Measurements from ENCODE around the gene WDR75. TPM values are rescaled to one million over a fixed set of nuclear protein-coding genes. Genes with fewer than 3 reads are reported as not detected.
"Not testable (repeated sequence)": the region's sequence is repeated elsewhere in the genome, so short reads cannot be mapped to it uniquely, and the experiment has no call there.

Gene WDR75
- total and polyA plus RNA-seq, 5 donors, result 12.6 to 20.0 (median 18.8) TPM

DNA sequence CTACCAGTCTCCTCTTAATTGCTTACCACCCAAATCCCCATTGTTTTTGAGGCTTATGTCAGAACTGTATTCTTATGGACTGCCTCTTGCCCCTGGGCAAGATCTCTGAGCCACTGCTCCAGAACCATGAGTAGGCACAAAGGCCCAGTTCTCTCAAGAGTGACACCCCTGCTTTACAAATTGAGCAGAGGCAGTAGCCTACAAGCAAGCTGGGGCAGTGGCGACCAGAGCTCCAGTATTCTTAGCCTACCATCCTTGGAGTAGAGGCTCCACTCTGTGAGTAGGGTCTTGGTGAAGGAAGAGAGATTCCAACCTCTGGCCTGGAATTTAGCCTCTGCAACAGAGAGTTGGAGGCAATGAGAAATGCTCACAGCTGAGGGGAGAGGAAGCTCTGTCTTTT lies 36.5 kb downstream of the WDR75 start:
- intact Hi-C loops (cut with DNase I), result loop anchor here in 1 of 4 donors (10.0 kb wide), 1 partner anchor 87 kb away; no protein-coding TSS in a partner anchor
- no peaks in the 10 kb centered on the region for H3K9me3 ChIP-seq (ENCODE audit: control insufficient read depth, low read length)
- H3K4me3 ChIP-seq (ENCODE audit: low read length), result no peak overlapping the region
- DNase-seq, result no peak
- no peaks in the 10 kb centered on the region for H3K27me3 ChIP-seq (ENCODE audit: control insufficient read depth, insufficient read depth)
- WGBS, result 97% methylated on average over 1 of the region's 1 CpG
- no peak for ATAC-seq
- H3K4me1 ChIP-seq (ENCODE audit: control insufficient read depth, insufficient read depth, low read length), result no peaks in the 10 kb centered on the region
- H3K27ac ChIP-seq (ENCODE audit: low read length), result no peak overlapping the region

DNA sequence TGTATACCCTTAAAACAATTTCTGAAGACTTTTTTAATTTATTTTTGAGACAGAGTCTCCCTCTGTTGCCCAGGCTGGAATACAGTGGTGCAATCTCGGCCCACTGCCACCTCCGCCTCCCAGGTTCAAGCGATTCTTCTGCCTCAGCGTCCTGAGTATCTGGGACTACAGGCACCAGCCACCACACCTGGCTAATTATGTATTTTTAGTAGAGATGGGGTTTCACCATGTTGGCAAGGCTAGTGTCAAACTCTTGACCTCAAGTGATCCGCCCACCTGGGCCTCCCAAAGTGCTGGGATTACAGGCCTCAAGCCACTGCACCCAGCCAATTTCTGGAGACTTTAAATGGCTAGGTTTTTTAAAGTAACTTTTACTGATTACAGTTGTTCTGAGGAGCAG lies 37.0 kb downstream of the WDR75 start:
- 96% methylated on average over 5 of the region's 5 CpGs for WGBS
- DNase-seq; H3K4me1 ChIP-seq (ENCODE audit: control insufficient read depth, insufficient read depth, low read length); H3K9me3 ChIP-seq (ENCODE audit: control insufficient read depth, low read length); H3K4me3 ChIP-seq (ENCODE audit: low read length); H3K27ac ChIP-seq (ENCODE audit: low read length); H3K27me3 ChIP-seq (ENCODE audit: control insufficient read depth, insufficient read depth); ATAC-seq: not testable (repeated sequence)
- intact Hi-C loops (cut with DNase I), result loop anchor here in 1 of 4 donors (10.0 kb wide), 1 partner anchor 87 kb away; no protein-coding TSS in a partner anchor

DNA sequence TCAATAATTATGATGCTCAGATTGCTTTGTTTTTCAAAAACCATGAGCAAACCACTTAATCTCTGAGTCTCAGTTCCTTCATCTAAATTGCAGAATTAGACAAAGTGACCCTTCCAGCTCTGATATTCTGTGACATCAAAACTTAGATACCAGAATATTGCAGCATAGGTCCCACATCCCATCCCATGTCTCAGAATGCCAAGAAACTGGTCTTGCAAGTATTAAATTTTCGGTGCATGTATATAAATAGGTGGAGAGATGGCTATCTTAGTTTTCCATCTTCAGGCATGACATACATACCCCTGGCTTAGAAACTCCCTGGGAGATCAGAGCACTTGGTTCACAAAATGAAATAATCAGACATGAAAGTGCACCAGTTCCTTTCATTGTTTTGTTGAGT lies 39.8 kb downstream of the WDR75 start:
- no peak for ATAC-seq

DNA sequence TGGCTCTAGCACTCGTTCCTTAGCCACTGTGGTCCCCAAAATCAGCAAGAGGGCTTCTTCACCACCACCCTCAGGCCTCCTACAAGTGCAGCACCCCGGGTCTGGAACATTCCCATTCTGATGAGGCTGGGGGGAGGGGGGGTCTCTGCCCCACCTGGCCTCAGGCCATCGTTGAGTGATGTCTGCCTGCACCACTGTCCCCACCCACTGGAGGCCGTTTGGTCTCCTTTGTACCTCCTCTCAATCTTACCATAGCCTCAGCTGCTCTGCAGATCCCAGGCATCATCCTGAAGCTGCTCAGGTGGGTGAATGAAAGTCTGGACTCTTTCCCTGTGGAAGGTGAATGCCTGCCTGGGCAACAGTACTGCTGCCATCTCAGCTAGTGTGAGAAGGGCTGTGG lies 42.3 kb downstream of the WDR75 start:
- 66% methylated on average over 4 of the region's 4 CpGs for WGBS
- Histone ChIP-seq H3K27ac (ENCODE audit: low read length) (no peak overlapping the region), H3K4me3 (ENCODE audit: low read length) (no peak overlapping the region), H3K27me3 (ENCODE audit: control insufficient read depth, insufficient read depth) (no peaks in the 10 kb centered on the region), H3K4me1 (ENCODE audit: control insufficient read depth, insufficient read depth, low read length) (no peaks in the 10 kb centered on the region), H3K9me3 (ENCODE audit: control insufficient read depth, low read length) (no peaks in the 10 kb centered on the region)
- ATAC-seq (peak in 1 of 2 donors; percentile 11), DNase-seq (peak in 1 of 3 donors; percentile 26)
- intact Hi-C loops (cut with DNase I), result no loop called here

More for the DNA sequence above, 39.8 kb downstream of the WDR75 start:
- intact Hi-C loops (cut with DNase I), result no loop called here
- no peak for DNase-seq
- Histone ChIP-seq H3K27ac (ENCODE audit: low read length) (no peak overlapping the region), H3K4me3 (ENCODE audit: low read length) (no peak overlapping the region), H3K27me3 (ENCODE audit: control insufficient read depth, insufficient read depth) (no peaks in the 10 kb centered on the region), H3K9me3 (ENCODE audit: control insufficient read depth, low read length) (no peaks in the 10 kb centered on the region), H3K4me1 (ENCODE audit: control insufficient read depth, insufficient read depth, low read length) (no peaks in the 10 kb centered on the region)
- WGBS, result 85% methylated on average over 1 of the region's 1 CpG

DNA sequence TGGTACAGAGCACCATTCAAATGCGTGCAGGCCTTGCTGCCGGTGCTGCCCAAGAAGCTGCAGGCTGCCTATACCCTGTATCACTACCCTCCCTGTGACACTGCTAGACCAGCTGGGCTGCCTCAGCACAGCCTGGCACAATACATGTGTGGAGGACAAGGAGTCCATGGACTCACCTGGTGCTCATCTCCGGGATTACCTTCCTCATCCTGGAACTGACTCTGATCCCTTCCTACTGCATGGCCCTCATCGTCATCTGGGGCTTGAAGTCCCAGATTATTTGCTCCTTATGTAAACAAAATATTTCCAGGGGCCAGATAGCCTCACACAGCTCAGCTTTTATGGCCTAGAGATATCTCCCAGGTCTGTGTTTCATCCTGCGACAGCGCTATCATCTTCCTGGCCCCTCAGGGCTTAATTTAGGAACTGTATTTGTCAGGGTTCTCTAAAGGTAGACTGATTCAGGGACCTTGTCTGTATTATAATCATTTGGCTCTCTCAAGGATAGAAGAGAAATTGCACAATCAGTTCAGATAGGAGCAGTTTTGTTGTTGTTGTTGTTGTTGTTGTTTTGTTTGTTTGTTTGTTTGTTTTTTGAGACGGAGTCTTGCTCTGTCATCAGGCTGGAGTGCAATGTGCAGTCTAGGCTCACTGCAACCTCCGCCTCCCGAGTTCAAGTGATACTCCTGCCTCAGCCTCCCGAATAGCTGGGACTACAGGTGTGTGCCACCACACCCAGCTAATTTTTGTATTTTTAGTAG lies 42.9 kb downstream of the WDR75 start:
- Histone ChIP-seq H3K27ac (ENCODE audit: low read length) (no peak overlapping the region), H3K27me3 (ENCODE audit: control insufficient read depth, insufficient read depth) (no peaks in the 10 kb centered on the region), H3K9me3 (ENCODE audit: control insufficient read depth, low read length) (no peaks in the 10 kb centered on the region), H3K4me3 (ENCODE audit: low read length) (no peak overlapping the region), H3K4me1 (ENCODE audit: control insufficient read depth, insufficient read depth, low read length) (no peaks in the 10 kb centered on the region)
- WGBS, result 87% methylated on average over 10 of the region's 10 CpGs
- DNase-seq (no peak), ATAC-seq (no peak)
- intact Hi-C loops (cut with DNase I), result no loop called here

DNA sequence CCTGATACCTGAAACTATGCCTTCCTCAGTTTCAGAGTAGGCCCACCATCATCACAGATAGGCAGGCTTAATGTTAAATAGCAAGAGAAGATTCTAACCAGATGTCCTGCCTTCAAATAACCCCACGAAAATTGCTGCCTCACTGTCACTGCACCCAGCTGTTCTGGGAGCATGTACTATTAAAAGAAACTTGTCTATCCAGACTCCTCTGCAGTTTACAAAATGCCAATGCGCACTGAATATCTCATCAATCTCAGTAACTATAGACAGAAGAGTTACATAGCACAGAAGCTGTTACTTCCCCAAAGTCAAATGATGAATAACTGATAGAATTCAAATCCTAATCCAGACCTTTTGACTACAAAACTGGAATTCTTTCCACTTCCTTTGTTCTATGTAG lies 43.9 kb downstream of the WDR75 start:
- no peak for DNase-seq
- H3K27ac ChIP-seq (ENCODE audit: low read length), result no peak overlapping the region
- H3K27me3 ChIP-seq (ENCODE audit: control insufficient read depth, insufficient read depth), result no peaks in the 10 kb centered on the region
- 47% methylated on average over 2 of the region's 2 CpGs for WGBS
- H3K4me1 ChIP-seq (ENCODE audit: control insufficient read depth, insufficient read depth, low read length), result no peaks in the 10 kb centered on the region
- no peaks in the 10 kb centered on the region for H3K9me3 ChIP-seq (ENCODE audit: control insufficient read depth, low read length)
- intact Hi-C loops (cut with DNase I), result no loop called here
- no peak overlapping the region for H3K4me3 ChIP-seq (ENCODE audit: low read length)
- peak; percentile 19 to 28 for ATAC-seq

DNA sequence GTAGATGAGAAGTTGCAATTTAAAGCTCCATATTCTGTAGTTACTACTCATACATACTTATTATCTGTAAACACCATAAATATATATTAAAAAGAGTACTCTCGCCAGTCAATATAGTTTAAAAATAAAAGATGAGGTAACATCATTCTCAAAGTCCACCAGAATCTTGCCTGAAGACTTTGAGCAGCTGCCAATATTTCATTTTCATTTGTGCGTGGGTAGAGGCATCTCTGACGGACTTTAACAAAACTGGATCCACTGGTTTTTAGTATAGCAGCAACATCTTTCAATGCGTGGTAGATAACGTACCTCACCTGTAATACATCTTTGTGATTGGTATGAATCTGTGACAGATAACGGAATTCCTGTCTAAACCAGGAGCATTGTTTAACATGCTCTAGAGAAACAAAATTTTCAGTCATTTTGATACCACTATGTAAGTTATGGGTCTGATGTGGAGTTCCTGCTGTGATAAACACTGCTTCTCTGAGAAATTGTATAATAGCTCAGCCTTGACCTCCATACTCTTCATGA lies 45.0 kb downstream of the WDR75 start:
- WGBS, result 55% methylated on average over 6 of the region's 6 CpGs

DNA sequence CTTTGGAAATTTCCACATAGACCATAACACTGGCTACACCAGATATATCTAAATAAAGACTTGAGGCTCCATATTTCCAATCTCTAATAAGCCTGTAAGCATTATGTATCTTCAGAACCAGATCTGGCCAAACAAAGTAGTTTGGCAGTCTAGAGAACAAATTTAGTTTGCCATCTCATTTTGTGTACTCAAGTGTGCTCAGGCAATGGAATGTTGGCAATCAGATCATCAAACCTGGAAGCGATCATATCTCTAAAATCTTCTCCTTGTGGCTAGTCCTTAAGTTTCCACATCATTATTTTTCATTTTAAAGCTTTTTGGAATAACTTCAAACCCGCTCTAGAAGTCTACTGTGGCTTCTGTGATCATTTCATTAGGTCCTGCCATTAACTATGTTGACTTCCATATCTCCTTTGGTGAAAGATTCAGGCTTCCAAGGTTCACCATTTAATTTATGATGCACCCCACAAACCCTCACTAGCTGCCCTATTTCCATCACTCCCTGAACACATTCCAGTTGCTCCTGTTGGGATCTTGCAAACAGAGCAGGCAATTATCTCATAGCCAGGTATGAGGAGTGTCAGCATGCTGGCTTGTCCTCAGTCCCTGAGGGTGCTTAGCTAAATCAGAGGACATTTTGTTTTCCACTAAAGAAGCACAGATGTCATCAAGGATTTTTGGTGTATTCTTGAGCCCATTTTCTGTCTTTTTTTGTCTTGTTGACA lies 46.2 kb downstream of the WDR75 start:
- Histone ChIP-seq H3K4me3 (ENCODE audit: low read length) (no peak overlapping the region), H3K27ac (ENCODE audit: low read length) (no peak overlapping the region), H3K27me3 (ENCODE audit: control insufficient read depth, insufficient read depth) (no peaks in the 10 kb centered on the region), H3K4me1 (ENCODE audit: control insufficient read depth, insufficient read depth, low read length) (no peaks in the 10 kb centered on the region), H3K9me3 (ENCODE audit: control insufficient read depth, low read length) (no peaks in the 10 kb centered on the region)
- DNase-seq (no peak), ATAC-seq (no peak)
- 91% methylated on average over 2 of the region's 2 CpGs for WGBS
- intact Hi-C loops (cut with DNase I), result no loop called here

More for the DNA sequence above, 45.0 kb downstream of the WDR75 start:
- Histone ChIP-seq H3K4me3 (ENCODE audit: low read length) (no peak overlapping the region), H3K9me3 (ENCODE audit: control insufficient read depth, low read length) (no peaks in the 10 kb centered on the region), H3K27me3 (ENCODE audit: control insufficient read depth, insufficient read depth) (no peaks in the 10 kb centered on the region), H3K27ac (ENCODE audit: low read length) (no peak overlapping the region), H3K4me1 (ENCODE audit: control insufficient read depth, insufficient read depth, low read length) (no peaks in the 10 kb centered on the region)
- DNase-seq, result no peak
- ATAC-seq, result no peak
- intact Hi-C loops (cut with DNase I), result no loop called here

DNA sequence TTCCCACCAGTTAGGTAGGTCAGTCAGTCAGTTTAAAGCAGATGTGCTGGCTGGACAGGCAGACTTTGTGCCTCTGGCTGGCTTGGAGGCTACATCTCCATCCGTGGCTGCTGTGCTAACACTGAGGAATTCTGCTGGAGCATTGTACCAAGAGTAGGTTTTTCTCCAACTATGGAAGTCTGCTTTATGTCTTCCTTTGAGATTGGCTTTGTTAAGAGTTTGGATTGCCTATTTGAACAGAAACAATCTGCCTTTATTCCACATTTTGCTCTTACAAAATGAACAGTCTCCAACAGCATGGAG lies 46.7 kb downstream of the WDR75 start:
- no peaks in the 10 kb centered on the region for H3K27me3 ChIP-seq (ENCODE audit: control insufficient read depth, insufficient read depth)
- H3K27ac ChIP-seq (ENCODE audit: low read length), result no peak overlapping the region
- DNase-seq (no peak), ATAC-seq (no peak)
- intact Hi-C loops (cut with DNase I), result no loop called here
- WGBS, result 55% methylated on average over 1 of the region's 1 CpG
- H3K4me1 ChIP-seq (ENCODE audit: control insufficient read depth, insufficient read depth, low read length), result no peaks in the 10 kb centered on the region
- H3K9me3 ChIP-seq (ENCODE audit: control insufficient read depth, low read length), result no peaks in the 10 kb centered on the region
- no peak overlapping the region for H3K4me3 ChIP-seq (ENCODE audit: low read length)

DNA sequence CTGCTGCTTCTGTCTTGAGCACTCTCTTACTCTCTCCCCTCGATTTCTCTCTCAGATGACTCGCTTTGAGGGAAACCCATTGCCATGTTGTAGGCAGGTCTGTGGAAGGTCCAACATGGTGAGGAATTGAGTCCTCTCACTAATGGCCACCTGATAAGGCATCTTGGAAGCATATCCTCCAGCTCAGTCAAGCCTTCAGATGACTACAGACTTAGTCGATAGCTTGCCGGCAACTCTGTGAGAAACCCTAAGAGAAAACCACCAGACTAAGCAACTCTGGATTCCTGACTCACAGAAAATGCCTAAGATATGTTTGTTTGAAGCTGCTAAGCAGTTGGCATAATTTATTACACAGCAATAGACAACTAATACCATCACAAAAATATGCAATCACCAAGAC lies 51.2 kb downstream of the WDR75 start:
- intact Hi-C loops (cut with DNase I), result loop anchor here in 1 of 4 donors (10.0 kb wide), 1 partner anchor 142 kb away; no protein-coding TSS in a partner anchor
- ATAC-seq (no peak), DNase-seq (no peak)
- Histone ChIP-seq H3K4me3 (ENCODE audit: low read length) (no peak overlapping the region), H3K4me1 (ENCODE audit: control insufficient read depth, insufficient read depth, low read length) (no peaks in the 10 kb centered on the region), H3K27ac (ENCODE audit: low read length) (no peak overlapping the region), H3K9me3 (ENCODE audit: control insufficient read depth, low read length) (no peaks in the 10 kb centered on the region), H3K27me3 (ENCODE audit: control insufficient read depth, insufficient read depth) (no peaks in the 10 kb centered on the region)
- 93% methylated on average over 4 of the region's 4 CpGs for WGBS

DNA sequence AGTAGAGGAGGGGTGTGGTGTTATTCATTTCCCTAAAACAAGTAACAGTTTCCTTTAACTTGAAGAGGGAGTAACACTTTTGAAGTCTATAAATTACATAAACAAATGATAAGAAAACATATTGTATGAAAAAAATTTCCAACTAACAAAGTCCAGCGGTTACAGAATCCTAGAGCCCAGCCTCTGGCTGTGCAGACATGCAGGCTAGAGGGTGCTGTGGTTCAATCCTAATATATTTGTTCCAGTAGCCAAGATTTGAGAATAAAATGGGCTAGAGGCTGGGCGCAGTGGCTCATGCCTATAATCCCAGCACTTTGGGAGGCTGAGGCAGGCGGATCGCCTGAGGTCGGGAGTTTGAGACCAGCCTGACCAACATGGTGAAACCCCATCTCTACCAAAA lies 56.9 kb downstream of the WDR75 start:
- 79% methylated on average over 5 of the region's 5 CpGs for WGBS
- Histone ChIP-seq H3K9me3 (ENCODE audit: control insufficient read depth, low read length) (no peaks in the 10 kb centered on the region), H3K27me3 (ENCODE audit: control insufficient read depth, insufficient read depth) (no peaks in the 10 kb centered on the region), H3K4me3 (ENCODE audit: low read length) (no peak overlapping the region), H3K4me1 (ENCODE audit: control insufficient read depth, insufficient read depth, low read length) (no peaks in the 10 kb centered on the region), H3K27ac (ENCODE audit: low read length) (no peak overlapping the region)
- intact Hi-C loops (cut with DNase I), result loop anchor here in 1 of 4 donors (10.0 kb wide), 1 partner anchor 137 kb away; no protein-coding TSS in a partner anchor
- ATAC-seq, result peak in 1 of 2 donors; percentile 64
- no peak for DNase-seq

Data from right cardiac atrium (tissue), 5 donors.